Activated T-helper 2 cell treated with anti-CD3 and anti-CD28 coated beads, Interferon-gamma antibody, Interleukin-2, Interleukin-4, amounts not matched to agents 10 μg/mL and 5 μg/mL and 100 μg/mL, durations not matched to agents 14 hours and 24 hours and 36 hours (primary cell): Measurements from ENCODE around the gene KRT13. TPM values are rescaled to one million over a fixed set of nuclear protein-coding genes. Genes with fewer than 3 reads are reported as not detected.

Experiments
- DNase-seq: peaks from one replicate; pipeline ENCODE4 v3.0.0; 2021; ENCODE audit warnings: low spot score
- H3K27ac Mint-ChIP-seq: one replicate; pipeline ENCODE4 v1.8.0; 2021; ENCODE audit warnings: mixed read lengths
- H3K27me3 Mint-ChIP-seq: one replicate; pipeline ENCODE4 v1.8.0; 2021; ENCODE audit warnings: low read depth, mixed read lengths
- H3K36me3 Mint-ChIP-seq: one replicate; pipeline ENCODE4 v1.8.0; 2021; ENCODE audit warnings: low read depth, mixed read lengths
- H3K4me1 Mint-ChIP-seq: one replicate; pipeline ENCODE4 v1.8.0; 2021; ENCODE audit warnings: low read depth, mixed read lengths
- H3K4me3 Mint-ChIP-seq: one replicate; pipeline ENCODE4 v1.8.0; 2021; ENCODE audit warnings: low read depth, mild to moderate bottlenecking, moderate library complexity, mixed read lengths
- H3K9me3 Mint-ChIP-seq: one replicate; pipeline ENCODE4 v1.8.0; 2021; ENCODE audit warnings: mixed read lengths
- intact Hi-C: fragments of 100-400 bp; cut with micrococcal nuclease; formaldehyde crosslinking; loops from one replicate; pipeline ENCODE4 v1.15.1; 2023
- total RNA-seq: library from RNA; stranded (reverse); gene quantifications from 2 replicates; pipeline ENCODE4 v1.2.3, GENCODE V29; 2022

The KRT13 gene
- total RNA-seq, 1 donor from 2014 or later: not detected

- intact Hi-C loops: no loop called here
These were observed 29.6 kb upstream of the KRT13 start for GRCh38 chr17:41534899-41535546.

GRCh38 chr17:41533613-41534012, 28.2 kb upstream of the KRT13 start:
- no peaks in the 10 kb centered on the region for H3K36me3 Mint-ChIP-seq
- no peaks in the 10 kb centered on the region for H3K9me3 Mint-ChIP-seq
- DNase-seq: no peak
- H3K27me3 Mint-ChIP-seq: peaks cover 44% of the 10 kb centered on the region
- no peak overlapping the region for H3K4me3 Mint-ChIP-seq
- H3K27ac Mint-ChIP-seq: no peak overlapping the region
- intact Hi-C loops: no loop called here
- no peaks in the 10 kb centered on the region for H3K4me1 Mint-ChIP-seq

More at GRCh38 chr17:41534899-41535546, 29.6 kb upstream of the KRT13 start:
- H3K36me3 Mint-ChIP-seq: no peaks in the 10 kb centered on the region
- H3K27ac Mint-ChIP-seq: no peak overlapping the region
- no peak overlapping the region for H3K4me3 Mint-ChIP-seq
- H3K4me1 Mint-ChIP-seq: no peaks in the 10 kb centered on the region
- H3K9me3 Mint-ChIP-seq: no peaks in the 10 kb centered on the region
- no peak for DNase-seq
- peaks cover 30% of the 10 kb centered on the region for H3K27me3 Mint-ChIP-seq

GRCh38 chr17:41532947-41533570, 27.6 kb upstream of the KRT13 start:
- DNase-seq: no peak
- intact Hi-C loops: no loop called here
- no peaks in the 10 kb centered on the region for H3K9me3 Mint-ChIP-seq
- peaks cover 49% of the 10 kb centered on the region for H3K27me3 Mint-ChIP-seq
- no peak overlapping the region for H3K4me3 Mint-ChIP-seq
- no peaks in the 10 kb centered on the region for H3K36me3 Mint-ChIP-seq
- H3K4me1 Mint-ChIP-seq: peaks cover 1% of the 10 kb centered on the region
- H3K27ac Mint-ChIP-seq: no peak overlapping the region

DNA sequence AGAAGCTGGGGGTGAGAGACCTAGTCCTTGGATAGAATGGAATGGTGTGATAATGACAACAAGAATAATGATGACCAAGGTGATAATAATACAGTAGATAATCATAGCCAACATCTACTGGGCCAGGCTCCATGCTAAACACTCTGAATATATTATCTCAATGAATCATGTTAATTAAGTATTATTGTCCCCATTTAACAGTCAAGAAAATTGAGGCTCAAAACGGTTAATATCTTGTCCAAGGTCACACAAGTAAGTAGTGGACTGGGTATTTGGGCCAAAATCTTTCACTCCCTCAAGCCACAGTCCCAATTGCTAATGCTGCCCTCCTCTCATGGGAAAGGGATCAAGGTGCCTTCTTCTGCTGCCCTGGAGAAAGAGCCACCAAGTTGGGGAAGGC, 26.6 kb upstream of the KRT13 start:
- peaks cover 1% of the 10 kb centered on the region for H3K4me1 Mint-ChIP-seq
- intact Hi-C loops: no loop called here
- no peaks in the 10 kb centered on the region for H3K9me3 Mint-ChIP-seq

DNA sequence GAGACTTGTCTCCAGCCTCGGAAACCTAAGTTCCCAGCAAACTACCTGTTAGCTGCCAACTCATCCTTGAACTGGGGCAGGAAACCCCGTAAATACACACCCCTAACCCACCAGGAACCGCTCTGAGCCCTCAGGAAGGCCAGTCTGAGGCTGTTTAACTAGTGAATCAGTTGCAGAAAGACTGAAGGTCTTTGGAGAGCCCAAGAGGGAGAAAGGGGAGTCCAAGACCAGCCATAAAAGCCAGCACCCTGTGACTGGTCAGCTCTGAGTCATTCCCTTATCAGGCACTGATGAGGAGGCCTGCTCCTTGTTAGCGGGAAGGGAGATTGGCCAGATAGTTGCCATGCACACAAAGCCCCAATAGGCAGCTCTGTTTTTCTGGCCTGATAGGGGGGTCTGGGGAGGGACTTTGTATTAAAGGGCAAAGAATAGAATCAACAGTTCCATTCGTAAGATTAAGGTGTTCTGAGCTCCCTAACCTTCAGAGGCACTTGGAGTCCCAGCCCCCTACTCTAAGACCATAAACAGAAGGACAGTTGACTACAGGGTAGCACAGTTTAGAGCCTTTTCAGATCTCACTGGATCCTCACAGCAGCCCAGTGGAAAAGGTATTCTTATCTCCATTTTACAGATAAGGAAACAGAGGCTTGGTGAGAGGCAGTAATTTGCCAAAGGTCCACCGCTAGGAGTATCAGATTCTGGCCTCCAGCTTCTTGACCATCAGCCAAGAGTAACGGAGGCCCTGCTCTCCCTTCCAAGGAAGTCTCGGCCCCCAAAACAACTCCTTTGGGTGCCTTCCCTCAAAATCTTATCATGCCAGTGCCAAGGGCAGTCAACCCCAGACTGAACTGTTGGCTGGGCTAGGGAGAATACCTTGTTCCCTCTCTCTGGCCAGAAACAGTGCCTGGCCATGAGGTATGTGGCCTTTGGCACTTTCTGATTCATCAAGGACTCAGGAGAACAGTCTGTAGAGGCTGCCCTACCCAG, 24.9 kb upstream of the KRT13 start:
- intact Hi-C loops: no loop called here
- Mint-ChIP-seq H3K4me1 (peaks cover 1% of the 10 kb centered on the region), H3K4me3 (no peak overlapping the region), H3K27ac (no peak overlapping the region), H3K9me3 (no peaks in the 10 kb centered on the region), H3K36me3 (no peaks in the 10 kb centered on the region), H3K27me3 (peaks cover 61% of the 10 kb centered on the region)
- no peak for DNase-seq

More for the DNA sequence above, 26.6 kb upstream of the KRT13 start:
- Mint-ChIP-seq H3K27me3 (peaks cover 55% of the 10 kb centered on the region), H3K27ac (no peak overlapping the region), H3K4me3 (no peak overlapping the region), H3K36me3 (no peaks in the 10 kb centered on the region)
- DNase-seq: no peak

DNA sequence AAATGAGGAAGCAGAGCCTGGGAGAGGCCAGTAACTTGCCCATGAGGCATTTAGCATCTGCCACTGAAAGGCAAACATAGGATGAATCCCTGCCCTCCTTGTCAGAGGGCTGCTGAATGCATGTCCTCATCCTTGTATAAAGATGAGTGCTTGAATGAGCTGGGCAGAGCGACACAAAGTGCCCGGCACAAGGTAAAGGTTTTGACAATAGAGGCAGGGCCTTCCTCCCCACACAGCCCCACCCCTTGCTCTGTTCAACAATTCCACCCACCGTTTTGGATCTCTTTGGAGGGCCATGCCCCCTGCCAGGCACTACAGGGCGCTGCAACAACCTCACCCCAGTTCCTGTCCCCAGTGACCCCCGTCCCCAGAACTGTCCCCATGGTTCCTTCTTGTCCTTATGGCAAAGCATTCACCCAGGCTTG, 24.1 kb upstream of the KRT13 start:
- no peaks in the 10 kb centered on the region for H3K36me3 Mint-ChIP-seq
- no peak overlapping the region for H3K4me3 Mint-ChIP-seq
- H3K27ac Mint-ChIP-seq: no peak overlapping the region
- peaks cover 56% of the 10 kb centered on the region for H3K27me3 Mint-ChIP-seq
- H3K9me3 Mint-ChIP-seq: no peaks in the 10 kb centered on the region
- peaks cover 1% of the 10 kb centered on the region for H3K4me1 Mint-ChIP-seq
- intact Hi-C loops: no loop called here
- DNase-seq: no peak

DNA sequence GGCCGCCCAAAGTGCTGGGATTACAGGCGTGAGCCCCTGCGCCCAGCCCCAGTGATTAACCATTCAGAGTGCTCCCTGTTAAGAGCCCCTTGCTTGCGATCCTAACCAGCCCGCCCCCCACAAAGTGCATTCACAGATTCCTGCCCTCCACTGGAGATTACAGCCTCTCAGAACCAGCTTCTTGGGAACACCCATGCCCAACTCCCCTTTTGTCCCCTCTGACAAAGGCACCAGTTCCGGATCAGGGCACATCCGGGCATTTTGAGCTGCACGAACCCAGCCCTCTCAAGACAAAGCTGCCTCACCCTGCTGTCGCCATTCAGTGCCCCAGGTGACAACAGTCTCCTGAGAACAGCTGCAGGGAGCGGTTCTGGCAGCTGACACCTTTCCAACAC, 23.5 kb upstream of the KRT13 start:
- H3K27ac Mint-ChIP-seq: no peak overlapping the region
- peaks cover 56% of the 10 kb centered on the region for H3K27me3 Mint-ChIP-seq
- H3K9me3 Mint-ChIP-seq: no peaks in the 10 kb centered on the region
- H3K4me3 Mint-ChIP-seq: no peak overlapping the region
- H3K36me3 Mint-ChIP-seq: no peaks in the 10 kb centered on the region
- DNase-seq: no peak
- H3K4me1 Mint-ChIP-seq: peaks cover 1% of the 10 kb centered on the region
- intact Hi-C loops: no loop called here

DNA sequence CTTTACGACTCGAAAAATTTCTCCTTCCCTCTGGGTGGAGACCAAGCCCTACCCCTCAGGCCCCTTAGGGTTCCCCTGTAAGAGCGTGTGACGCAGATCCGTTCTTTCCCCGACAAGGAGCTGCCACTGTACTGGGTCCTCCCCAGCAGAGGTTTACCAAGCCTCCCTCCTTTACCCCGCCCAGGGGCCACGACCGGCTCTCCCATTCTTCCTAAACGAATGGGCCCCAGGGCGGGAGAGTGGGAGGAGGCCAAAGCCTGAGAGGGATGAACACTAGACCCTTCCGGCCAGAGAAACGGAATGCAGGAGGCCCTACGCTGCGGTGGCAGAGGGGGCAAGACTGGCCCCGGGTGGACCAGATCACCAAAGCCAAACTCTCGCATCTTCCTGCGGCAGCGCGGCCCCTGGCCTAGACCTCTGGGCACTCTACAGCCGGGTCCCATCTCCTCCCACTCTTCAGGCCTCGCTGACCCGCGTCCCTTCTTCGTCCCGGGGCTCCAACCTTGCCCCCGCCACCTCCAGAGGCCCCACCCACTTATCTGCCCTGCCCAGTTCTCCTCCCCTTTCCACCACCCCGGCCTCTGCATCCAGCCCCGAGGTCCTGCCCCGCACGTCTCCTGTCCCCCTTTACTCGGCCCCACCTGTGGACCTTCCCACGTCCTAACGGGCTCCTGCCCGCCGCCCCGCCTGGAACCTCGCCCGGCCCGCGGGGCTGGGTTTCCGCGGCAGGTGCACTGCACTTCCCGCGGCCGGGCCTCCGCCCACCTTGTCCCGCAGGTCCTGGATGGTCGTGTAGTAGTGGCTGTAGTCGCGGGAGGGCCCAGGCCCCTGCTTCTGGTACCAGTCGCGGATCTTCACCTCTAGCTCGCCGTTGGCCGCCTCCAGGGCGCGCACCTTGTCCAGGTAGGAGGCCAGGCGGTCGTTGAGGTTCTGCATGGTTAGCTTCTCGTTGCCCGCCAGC, 21.9 kb upstream of the KRT13 start:
- intact Hi-C loops: no loop called here
- Mint-ChIP-seq H3K9me3 (no peaks in the 10 kb centered on the region), H3K36me3 (no peaks in the 10 kb centered on the region), H3K4me1 (peaks cover 1% of the 10 kb centered on the region), H3K27ac (no peak overlapping the region), H3K4me3 (no peak overlapping the region), H3K27me3 (peaks cover 50% of the 10 kb centered on the region)
- no peak for DNase-seq

GRCh38 chr17:41524261-41524660, 18.8 kb upstream of the KRT13 start:
- Mint-ChIP-seq H3K4me3 (no peak overlapping the region), H3K27ac (no peak overlapping the region), H3K9me3 (no peaks in the 10 kb centered on the region), H3K4me1 (peaks cover 1% of the 10 kb centered on the region), H3K27me3 (peaks cover 25% of the 10 kb centered on the region), H3K36me3 (no peaks in the 10 kb centered on the region)
- intact Hi-C loops: no loop called here
- DNase-seq: no peak

DNA sequence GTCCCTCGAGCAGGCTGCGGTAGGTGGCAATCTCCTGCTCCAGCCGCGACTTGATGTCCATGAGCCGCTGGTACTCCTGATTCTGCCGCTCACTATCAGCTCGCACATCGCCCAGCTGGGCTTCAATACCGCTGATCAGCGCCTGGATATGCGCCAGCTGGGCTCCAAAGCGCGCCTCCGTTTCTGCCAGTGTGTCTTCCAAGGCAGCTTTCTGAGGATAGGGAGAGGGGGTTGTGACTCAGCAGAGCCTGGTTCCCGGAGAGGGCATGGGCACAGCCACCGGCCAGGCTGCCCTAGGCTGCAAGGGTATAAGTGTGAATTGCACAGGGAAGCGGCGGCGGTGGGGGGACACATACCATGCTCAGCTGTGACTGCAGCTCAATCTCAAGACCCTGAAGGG, 18.4 kb upstream of the KRT13 start:
- intact Hi-C loops: no loop called here
- DNase-seq: no peak
- Mint-ChIP-seq H3K9me3 (no peaks in the 10 kb centered on the region), H3K4me3 (no peak overlapping the region), H3K36me3 (no peaks in the 10 kb centered on the region), H3K4me1 (peaks cover 1% of the 10 kb centered on the region), H3K27me3 (peaks cover 20% of the 10 kb centered on the region), H3K27ac (no peak overlapping the region)

DNA sequence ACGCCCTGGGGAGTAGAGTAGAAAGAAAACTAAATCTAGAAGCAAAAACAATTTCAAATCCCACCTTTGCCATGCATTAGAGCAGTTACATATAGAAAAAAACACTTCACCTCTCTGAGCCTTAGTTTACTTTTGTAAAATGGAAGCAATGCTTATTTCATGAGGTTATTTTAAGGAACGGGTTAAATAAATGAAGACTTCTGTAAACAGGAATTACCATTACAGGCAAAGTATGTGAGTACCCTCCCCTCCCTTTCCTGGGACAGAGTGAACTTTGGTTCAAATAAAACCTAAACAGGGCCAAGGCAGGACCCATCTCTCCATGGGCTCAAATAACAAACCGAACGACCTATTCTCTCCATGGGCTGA, 17.8 kb upstream of the KRT13 start:
- no peak for DNase-seq
- Mint-ChIP-seq H3K36me3 (no peaks in the 10 kb centered on the region), H3K4me3 (no peak overlapping the region), H3K27me3 (peaks cover 15% of the 10 kb centered on the region), H3K4me1 (no peaks in the 10 kb centered on the region), H3K9me3 (no peaks in the 10 kb centered on the region), H3K27ac (no peak overlapping the region)
- intact Hi-C loops: no loop called here
